HG03108 (cell line): ENCODE results near the gene PAN3.
"Not testable (repeated sequence)": the region's sequence is repeated elsewhere in the genome, so short reads cannot be mapped to it uniquely, and the experiment has no call there.

Experiments used
- ATAC-seq: cut with Tn5 transposase; IDR thresholded peaks from one replicate; pipeline ENCODE4 v1.9.1; 2021; ENCODE audit warnings: moderate library complexity; ENCODE audit not compliant: unreplicated experiment

The PAN3 gene

DNA sequence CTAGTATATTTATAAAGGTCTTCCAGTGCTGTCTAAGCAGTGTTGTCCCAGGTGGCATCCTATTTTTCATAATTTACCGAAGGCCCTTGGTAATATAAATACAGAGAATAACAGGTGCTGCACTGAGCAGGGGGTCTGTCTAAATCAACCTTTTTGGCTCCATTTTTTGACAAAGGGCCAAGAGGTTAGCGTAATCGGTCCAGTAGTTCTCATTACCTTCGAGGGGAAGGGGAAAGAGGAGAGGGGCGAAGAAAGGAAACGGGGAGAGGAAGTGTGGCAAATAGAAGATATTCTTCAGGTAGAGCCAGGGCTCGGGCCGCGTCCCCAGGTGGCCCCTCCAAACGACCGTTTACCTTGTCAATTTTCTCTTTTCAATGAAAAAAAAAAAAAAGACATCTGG lies 749 bp upstream of the PAN3 start:
- no peak for ATAC-seq

DNA sequence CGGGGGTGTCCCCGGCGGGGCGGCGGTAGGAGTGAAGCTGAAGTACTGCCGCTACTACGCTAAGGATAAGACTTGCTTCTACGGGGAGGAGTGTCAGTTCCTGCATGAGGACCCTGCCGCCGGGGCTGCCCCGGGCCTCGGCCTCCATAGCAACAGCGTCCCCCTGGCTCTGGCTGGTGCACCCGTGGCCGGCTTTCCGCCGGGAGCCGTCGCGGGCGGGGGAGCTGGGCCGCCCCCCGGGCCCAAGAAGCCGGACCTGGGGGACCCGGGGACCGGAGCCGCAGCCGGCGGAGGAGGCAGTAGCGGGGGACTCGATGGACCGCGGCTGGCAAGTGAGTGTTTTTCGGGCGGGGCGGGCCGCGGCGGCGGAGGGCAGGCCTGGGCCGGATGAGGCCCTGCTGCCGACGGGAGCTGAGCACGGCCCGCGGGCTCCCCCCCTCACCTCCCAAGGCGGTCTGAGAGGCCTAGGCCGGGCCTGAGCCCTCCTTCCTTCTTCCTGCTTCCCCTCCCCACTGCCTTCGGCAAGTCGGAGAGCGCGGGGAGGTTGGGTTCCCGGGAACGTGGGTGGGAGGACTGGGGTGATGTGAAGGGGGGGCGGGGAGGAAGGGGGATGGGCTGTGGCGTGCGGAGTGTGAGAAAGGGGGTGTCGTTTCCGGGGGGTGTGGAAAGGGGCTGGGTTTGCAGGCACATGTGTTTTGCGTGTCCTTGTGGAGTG lies 568 bp downstream of the PAN3 start:
- ATAC-seq = peak; percentile 43

DNA sequence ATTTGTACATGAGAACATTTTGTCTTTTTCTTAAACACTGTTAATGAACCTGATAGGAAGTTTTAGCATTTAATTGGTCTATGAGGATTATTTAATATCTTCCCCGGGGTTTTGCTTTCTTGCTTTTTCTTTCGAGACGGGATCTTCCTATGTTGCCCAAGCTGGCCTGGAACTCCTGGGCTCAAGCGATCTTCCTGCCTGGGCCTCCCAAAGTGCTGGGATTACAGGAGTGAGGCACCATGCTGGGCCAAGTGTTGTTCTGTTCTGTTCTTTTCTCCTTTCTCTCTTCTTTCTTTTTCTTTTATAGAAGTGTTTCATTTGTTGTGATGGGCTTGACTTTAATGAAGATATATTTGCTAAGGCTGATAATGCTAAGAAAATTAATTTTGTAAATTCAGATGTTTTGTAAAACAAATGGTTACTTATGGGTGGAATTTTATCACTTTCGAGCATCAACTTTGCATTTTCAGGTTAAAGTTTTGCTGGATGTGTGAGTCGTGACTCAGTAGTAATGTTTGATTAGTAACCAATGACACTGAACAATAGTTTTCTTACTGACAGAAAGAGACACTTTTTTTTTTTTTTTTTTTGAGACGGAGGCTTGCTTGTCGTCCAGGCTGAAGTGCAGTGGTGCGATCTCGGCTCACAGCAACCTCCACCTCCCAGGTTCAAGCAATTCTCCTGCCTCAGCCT lies 2.2 kb downstream of the PAN3 start:
- ATAC-seq = no peak

DNA sequence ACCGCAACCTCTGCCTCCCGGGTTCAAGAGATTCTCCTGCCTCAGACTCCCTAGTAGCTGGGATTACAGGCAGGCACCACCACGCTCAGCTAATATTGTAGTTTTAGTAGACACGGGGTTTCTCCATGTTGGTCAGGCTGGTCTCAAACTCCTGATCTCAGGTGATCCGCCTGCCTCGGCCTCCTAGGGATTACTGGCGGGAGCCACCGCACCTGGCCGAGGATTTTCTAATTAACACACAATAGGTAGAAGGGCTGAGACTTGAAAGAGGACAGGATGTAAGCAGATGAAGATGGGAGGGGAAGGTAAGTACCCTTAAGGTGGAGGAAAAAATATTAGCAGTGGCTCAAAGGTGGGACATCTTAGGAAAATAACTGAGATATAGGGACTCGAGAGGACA lies 3.2 kb downstream of the PAN3 start:
- not testable (repeated sequence) for ATAC-seq

DNA sequence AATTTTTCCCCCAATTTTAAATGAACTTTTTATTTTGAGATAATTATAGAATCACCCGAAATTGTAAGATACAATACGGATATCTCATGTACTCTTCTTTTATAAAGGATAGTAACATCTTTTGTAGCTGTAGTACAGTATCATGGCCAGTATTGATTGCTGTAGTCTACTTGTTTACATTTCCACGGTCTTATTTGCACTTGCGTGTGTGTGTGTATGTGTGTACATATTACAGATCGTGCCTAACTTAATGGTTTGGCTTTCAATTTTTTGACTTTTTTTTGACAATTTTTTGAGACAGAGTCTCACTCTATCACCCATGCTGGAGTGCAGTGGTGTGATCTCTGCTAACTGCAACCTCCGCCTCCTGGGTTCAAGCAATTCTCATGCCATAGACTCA lies 6.7 kb downstream of the PAN3 start:
- no peak for ATAC-seq

DNA sequence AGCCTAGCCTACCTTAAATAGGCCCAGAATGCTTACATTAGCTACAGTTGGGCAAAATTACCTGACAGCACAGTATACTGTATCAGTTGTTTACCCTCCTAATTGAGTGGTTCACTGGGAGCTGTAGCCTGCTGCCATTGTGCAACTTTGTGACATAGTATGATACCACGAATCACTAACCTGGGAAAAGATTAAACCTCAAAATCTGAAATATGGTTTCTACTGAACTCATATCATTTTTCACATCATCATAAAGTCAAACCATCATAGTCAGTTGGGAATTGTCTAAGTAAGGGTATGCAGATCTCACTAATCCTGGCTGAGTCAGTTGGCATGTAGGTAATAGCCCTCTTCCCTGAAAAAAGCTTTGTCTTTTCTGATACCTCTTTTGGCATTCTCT lies 9.2 kb downstream of the PAN3 start:
- no peak for ATAC-seq

DNA sequence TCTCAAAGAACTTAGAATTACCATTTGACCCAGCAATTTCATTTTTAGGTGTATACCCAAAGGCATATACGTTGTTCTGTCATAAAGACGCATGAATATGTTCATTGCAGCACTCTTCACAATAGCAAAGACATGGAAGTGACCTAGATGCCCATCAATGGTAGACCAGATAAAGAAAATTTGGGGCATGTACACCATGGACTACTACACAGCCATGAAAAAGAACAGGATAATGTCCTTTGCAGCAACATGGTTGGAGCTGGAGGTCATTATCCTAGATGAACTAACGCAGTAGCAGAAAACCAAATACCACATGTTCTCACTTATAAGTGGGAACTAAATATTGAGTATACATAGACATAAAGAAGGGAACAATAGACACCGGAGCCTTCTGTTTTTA lies 20.7 kb downstream of the PAN3 start:
- no peak for ATAC-seq

DNA sequence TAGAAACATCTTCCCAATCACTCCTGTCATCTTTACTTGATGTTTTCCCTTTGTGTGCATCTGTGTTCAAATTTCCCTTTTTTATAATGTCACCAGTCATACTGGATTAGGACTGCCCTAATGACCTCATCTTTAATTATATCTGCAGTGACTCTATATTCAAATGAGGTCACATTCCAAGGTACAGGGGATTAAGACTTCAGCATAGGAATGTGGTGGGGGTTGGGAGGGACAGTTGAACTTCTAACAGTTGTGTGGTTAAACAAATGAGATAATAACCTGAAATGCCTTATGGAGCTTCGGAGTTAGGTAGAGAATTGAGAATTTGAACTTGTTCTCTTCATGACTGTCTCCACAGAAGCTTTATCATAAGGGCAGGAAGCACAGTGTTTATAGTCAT lies 23.0 kb downstream of the PAN3 start:
- no peak for ATAC-seq

DNA sequence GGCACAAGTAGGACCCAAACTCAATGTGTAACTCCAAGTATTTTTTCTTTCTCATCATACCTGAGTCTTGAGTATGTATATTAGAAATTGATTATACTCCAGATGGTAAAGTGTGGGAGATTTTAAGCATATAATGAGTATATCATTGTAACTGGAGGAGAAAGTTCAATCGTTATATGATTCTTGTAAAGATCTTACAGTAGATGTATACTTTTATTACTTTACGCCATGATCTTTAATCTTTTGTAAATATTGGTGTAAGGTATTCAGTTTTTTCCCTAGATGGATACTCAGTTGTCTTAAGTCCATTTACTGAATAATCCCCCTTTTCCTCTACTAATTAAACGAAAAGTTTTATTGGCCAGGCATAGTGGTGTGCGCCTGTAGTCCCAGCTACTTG lies 25.2 kb downstream of the PAN3 start:
- no peak for ATAC-seq

DNA sequence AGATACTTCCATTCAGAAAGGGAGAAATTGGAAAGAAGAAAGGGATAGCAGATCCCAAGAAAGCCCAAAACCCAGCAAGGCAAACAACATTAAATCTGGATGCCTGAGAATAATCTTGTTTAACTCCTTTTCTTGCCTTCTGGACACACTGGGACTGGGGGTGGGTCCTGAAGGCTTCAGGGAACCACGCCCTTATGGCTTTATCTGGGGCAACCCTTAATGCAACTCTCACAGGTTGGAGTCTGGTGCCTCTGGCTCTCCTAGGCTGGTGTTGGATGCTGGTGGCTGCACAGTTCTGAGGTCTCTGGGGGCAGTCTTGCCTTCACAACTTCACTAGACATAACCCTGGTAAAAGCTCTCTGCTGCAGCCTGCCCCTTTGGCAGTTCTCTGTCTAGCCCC lies 27.9 kb downstream of the PAN3 start:
- ATAC-seq = no peak

DNA sequence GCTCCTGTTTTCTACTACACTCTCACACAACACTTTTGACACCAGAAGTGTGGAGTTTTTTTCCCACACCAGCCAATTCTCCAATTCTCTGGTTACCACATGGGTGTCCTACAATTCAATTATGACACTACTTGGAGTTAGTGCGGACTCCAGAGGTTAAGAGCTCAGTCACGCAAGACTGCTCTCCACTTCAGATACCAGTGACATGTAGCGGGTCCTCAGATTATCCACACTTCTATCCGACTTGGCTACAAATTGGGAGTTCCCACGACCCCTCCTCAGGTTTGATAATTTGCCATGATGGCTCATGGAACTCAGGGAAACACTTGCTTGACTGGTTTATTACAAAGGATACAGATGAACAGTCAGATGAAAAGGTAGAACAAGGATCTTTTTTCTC lies 32.9 kb downstream of the PAN3 start:
- no peak for ATAC-seq

DNA sequence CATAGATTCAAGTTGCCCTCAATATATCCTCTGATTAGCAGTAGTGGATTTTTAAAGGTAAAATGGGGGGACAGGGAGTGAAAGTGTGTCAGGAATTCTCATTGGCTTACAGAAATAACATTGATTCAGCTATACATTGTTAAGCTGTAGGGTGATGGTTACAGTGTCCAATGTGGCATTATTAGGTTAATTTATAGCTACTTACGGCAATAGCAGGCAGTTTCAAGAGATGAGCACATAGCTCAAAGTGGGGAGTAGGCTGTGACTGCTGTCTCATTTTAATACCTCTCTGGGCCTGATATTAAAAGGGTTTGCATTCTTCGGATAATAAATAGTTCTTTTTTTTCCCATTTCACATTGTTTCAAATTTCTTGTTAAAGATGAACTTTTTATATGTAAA lies 34.6 kb downstream of the PAN3 start:
- ATAC-seq = no peak

DNA sequence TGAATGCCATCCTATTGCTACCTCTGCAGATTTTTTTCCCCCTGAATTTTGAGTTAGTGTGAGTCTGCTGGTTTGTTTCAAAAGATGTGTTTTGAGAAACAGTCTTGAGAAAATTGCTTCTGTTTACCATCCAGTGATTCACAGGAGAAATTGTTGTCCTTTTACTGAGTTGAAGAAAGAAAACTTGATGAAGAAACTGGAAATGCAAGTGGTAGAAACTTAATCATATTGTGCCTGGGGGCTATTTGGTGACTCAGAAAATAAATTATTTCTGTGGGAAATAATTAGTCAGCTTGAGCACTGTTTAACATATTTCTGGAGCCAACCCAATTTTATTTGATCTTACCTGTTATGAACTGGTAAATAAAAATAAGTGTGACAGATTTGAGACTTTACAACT lies 35.4 kb downstream of the PAN3 start:
- no peak for ATAC-seq

DNA sequence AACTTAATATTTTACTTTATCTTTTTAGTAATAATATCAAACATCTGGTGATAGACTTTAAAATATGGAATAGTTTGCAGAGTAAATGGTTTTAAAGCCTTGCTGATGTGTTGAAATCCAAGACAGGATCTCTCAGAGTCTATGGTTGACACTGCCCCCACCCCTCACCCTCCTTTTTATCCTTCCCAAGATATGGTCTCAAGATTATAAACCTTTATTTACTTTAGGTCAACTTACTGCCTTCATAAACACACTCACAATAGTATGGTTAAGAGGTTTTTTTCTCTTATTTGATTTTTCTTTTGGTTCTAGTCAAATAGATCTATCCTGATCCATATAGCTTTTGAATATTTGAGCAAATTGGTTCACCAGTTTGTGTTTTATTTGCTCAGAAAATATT lies 39.0 kb downstream of the PAN3 start:
- ATAC-seq = no peak

DNA sequence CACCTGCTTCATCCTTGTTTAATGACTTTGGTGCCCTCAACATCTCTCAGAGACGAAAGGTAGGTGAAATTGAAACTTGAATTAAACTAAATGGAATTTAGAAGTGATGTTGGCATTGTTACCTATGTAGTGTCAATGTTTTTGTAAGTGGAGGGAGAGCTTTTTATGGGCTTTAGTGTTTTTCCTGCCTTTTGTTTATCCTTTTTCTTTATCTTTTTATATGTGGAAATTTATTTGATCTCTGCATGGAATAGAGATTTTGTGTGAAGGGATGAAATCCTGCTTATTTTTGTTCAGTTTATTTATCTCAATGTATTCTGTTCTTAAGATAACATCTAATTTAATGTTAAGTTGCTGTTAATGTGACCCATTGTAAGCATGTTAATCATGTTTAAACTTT lies 39.5 kb downstream of the PAN3 start:
- no peak for ATAC-seq

DNA sequence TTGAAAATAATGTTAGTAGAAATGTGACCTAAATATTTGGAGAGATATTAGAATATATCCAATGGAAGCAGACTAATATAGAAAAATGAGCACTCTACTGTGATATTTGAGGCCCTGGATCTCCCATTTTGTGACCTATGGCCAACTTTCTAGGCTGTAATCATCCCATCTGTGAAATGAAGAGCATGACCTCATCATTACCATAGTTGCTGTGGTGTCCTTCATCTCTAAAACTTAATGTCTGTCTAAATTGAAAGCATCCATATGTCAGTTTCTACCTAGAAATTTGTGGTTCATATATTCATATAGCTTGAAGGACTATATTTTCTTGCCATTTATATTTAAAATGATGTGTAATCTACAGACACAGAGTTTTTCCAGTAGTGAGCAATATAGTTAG lies 41.6 kb downstream of the PAN3 start:
- ATAC-seq = no peak

DNA sequence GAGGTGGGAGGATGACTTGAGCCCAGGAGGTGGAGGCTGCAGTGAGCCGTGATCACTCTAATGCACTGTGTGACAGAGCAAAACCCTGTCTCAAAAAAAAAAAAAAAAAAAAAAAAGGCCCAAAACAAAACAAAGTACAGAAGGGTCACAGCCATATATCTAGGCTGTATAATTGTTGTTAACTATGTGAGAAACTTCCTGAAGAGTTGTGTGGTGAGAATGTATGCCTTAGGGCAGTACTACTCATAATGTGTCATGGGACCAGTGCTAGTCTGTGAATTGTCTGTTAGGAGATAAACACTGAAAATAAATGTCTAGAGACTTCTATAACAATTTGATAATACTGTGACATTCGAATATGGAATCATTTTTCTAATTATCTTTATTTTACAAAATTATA lies 43.1 kb downstream of the PAN3 start:
- no peak for ATAC-seq

DNA sequence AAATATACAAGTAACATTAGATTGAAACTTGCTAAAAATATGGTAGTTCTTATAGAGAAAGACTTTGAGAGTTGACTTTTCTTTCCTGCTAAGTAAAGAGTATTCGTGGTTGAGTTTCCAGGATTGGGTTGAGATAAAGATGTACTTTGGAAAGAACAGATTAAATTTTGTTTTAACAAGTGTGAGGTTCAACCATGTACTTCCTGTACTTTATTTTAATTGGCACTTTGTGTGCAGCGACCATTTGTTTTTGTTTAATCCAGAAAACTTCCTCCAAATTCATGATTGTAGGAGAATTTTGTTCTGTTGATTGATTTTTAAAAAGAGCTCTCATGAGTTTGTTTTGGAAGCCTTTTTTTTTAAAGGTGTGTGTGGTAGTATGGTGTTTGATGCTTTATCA lies 46.9 kb downstream of the PAN3 start:
- no peak for ATAC-seq

DNA sequence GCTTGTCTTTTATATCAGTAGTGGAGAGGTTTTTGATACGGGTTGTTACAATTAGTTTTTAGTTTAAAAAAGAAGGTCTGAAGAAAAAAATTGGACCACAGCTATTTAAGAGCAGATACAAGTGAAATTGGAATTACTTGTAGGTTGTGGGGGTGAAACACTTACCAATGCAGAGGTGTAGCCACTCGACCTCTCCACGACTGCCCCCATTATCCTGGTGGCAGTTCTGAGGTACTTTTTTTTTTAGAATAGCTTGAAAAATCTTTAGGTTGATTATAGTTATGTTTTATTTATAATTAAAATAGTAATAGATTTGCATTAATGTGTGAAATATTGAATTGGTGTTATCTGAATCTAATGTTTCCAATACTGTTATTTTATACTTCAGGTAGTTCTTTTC lies 60.7 kb downstream of the PAN3 start:
- no peak for ATAC-seq

DNA sequence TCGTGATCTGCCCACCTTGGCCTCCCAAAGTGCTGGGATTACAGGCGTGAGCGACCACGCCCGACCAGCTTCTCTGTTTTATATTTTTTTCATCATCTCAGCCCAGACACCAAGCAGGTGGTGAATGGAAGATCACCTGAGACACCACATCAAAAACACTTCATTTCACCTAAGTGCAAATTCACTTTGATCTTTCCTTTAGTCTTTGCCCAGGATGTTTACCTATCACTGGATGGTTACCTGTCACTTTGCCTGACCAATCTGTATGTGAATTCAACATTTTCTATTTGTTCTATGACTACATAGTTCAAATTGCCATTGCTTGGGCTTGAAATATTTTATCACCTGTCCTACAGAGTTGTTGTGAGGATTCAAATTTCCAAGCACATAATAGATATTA lies 65.7 kb downstream of the PAN3 start:
- no peak for ATAC-seq

DNA sequence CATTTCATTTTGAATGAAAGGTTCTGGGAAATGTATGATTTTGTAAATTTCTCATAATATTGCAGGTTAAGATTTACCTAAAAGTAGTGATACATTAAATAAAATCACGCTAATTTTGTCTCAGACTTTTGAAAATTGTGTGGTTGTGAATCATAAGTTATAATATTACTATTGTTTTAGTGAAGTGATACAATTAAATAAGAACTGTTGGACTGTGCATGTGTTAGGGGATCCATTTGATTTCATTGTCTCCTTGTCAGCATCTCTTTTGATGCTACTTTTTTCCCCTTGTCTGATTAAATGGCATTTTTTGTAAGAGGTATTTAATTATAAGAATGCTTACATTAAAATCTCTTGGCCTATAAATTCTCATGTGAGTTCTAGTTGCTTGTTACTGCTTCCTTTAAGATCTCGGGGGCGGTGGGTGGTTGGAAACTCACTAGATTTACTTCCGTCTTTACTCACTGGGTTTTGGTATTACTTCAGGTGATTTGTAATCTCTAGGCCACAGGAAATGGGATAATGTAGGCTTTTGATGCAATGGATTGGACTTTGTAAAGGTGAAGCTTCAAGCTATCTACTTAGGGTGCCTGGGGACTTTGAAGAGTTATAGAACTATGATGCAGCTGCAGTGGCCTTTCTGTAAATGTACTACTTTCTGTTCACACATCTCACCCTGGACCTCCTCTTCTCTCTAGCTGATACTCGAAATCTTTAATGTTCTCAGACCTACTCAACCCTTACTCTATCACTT lies 66.5 kb downstream of the PAN3 start:
- ATAC-seq = peak; percentile 59

DNA sequence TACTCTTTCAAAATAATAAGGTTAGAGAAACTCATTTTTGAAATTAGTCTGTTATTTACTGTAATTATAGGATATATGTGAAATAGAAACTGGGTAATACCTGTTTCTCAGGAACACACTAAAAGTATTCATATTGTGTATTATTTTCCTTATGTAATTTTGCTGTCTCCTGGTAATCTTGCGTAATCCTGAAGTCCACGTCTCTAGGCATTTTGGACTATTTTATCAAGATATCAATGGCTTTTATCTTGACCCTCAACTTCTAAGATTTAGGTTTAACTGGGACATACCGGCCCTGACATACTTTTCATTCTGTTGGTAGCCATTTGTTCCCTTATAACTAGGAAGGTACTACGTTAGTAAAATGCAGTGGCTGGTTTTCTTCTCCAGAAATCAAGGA lies 80.3 kb downstream of the PAN3 start:
- ATAC-seq = no peak
